ENCODE measurements around the gene ATP5F1E. TPM values are rescaled to one million over a fixed set of nuclear protein-coding genes. Genes with fewer than 3 reads are reported as not detected.

Gene ATP5F1E
- total and polyA plus RNA-seq, 10 of the 15 experiments (the other 5 are each of a cell fraction or from before 2014, with no cell fraction given), result 49.0 to 407 (median 117) TPM

DNA sequence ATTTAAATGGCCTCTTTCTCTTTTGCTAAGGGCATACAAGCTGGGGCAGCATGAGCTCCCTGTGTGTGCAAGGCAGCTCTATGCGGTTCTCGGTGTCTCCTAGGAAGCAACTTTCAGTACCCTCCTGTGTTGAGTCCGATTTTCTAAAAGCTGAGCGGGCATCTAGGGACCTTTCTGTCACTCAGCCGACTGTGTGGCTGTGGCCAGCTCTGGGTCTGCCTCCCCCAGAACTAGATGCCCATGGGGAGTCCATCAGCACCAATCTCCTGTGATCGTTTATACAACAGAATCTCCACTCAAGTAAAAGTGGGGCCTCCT is 43.6 kb downstream of the ATP5F1E start:
- H2AFZ ChIP-seq (ENCODE audit: control insufficient read depth, low read depth, low read length), result no peak overlapping the region
- DNase-seq (ENCODE audit: low read depth, low spot score) (no peak), ATAC-seq (no peak), FAIRE-seq (no peak)
- intact Hi-C loops (cut with micrococcal nuclease; ENCODE audit: unreplicated experiment), result loop anchor here (10.0 kb wide), 2 partner anchors 46 to 334 kb away; partner anchors contain the start of genes ATP5F1E and STX16
- H3K79me2 ChIP-seq (ENCODE audit: control insufficient read depth, insufficient read depth, low read length), result peaks cover 25% of the 10 kb centered on the region
- peaks cover 6% of the 10 kb centered on the region for H3K4me1 ChIP-seq (ENCODE audit: control insufficient read depth, insufficient read depth, low read length)
- H3K27ac ChIP-seq (ENCODE audit: control insufficient read depth, insufficient read depth), result no peak overlapping the region
- RAD21 ChIA-PET (ENCODE audit: unreplicated experiment), result no interaction called here
- CTCF ChIA-PET, result no interaction called here
- no peaks in the 10 kb centered on the region for H3K9me3 ChIP-seq (replicated peaks; ENCODE audit: control insufficient read depth, insufficient read depth, low read length)
- in situ Hi-C loops (cut with MboI), result no loop called here
- H3K27me3 ChIP-seq (replicated peaks in 1 of 2; ENCODE audit: control insufficient read depth in 2 of 2, insufficient read depth in 2 of 2, low read length in 1 of 2), result no peaks in the 10 kb centered on the region
- WGBS (ENCODE audit: insufficient coverage, insufficient replicate concordance, low lambda C conversion rate, missing lambda C conversion rate), result 89% methylated on average over 6 of the region's 6 CpGs
- no peak overlapping the region for H3K9ac ChIP-seq (ENCODE audit: control insufficient read depth, insufficient read depth, low read length)
- SMC1A ChIA-PET (ENCODE audit: uncharacterized antibody, unreplicated experiment), result no interaction called here
- no peaks in the 10 kb centered on the region for H4K20me1 ChIP-seq (ENCODE audit: control insufficient read depth, insufficient read depth)
- H3K4me3 ChIP-seq, result no peak overlapping the region
- H3K4me2 ChIP-seq (ENCODE audit: control insufficient read depth, insufficient read depth), result no peak overlapping the region
- H3K36me3 ChIP-seq (ENCODE audit: control insufficient read depth in 2 of 2, insufficient read depth in 2 of 2, low read length in 1 of 2), result peaks cover 33 to 45% of the 10 kb centered on the region in 2 experiments
- POLR2A ChIA-PET, result no interaction called here
- BruUV-seq (replicated peaks), result no TSS peak
- TF ChIP-seq SIN3A (IDR thresholded peaks at IDR 0.05; ENCODE audit: low read depth, low read length) (no peak), ZBED1 (IDR thresholded peaks at IDR 0.05; ENCODE audit: borderline replicate concordance) (no peak), NFYA (IDR thresholded peaks at IDR 0.05; ENCODE audit: borderline replicate concordance, low read depth, low read length) (no peak), EED (IDR thresholded peaks at IDR 0.05; ENCODE audit: low read depth) (no peak), NR2C1 (IDR thresholded peaks at IDR 0.05) (no peak), BRCA1 (IDR thresholded peaks at IDR 0.05; ENCODE audit: low read depth, low read length) (no peak), CHD1 (IDR thresholded peaks at IDR 0.05; ENCODE audit: low read depth, low read length) (no peak), BHLHE40 (IDR thresholded peaks at IDR 0.05; ENCODE audit: borderline replicate concordance in 1 of 2, low read depth in 2 of 2, low read length in 1 of 2) (no peak), KAT2A (conservative IDR thresholded peaks at IDR 0.05; ENCODE audit: control insufficient read depth, low read depth, low read length) (no peak), STAT3 (IDR thresholded peaks at IDR 0.05; ENCODE audit: low read depth, low read length) (no peak), RBBP5 (conservative IDR thresholded peaks at IDR 0.05) (no peak)
- TF ChIP-seq, protein P1, sequence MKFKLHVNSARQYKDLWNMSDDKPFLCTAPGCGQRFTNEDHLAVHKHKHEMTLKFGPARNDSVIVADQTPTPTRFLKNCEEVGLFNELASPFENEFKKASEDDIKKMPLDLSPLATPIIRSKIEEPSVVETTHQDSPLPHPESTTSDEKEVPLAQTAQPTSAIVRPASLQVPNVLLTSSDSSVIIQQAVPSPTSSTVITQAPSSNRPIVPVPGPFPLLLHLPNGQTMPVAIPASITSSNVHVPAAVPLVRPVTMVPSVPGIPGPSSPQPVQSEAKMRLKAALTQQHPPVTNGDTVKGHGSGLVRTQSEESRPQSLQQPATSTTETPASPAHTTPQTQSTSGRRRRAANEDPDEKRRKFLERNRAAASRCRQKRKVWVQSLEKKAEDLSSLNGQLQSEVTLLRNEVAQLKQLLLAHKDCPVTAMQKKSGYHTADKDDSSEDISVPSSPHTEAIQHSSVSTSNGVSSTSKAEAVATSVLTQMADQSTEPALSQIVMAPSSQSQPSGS (IDR thresholded peaks at IDR 0.05; ENCODE audit: low read length), result no peak
- TF ChIP-seq, protein P2, sequence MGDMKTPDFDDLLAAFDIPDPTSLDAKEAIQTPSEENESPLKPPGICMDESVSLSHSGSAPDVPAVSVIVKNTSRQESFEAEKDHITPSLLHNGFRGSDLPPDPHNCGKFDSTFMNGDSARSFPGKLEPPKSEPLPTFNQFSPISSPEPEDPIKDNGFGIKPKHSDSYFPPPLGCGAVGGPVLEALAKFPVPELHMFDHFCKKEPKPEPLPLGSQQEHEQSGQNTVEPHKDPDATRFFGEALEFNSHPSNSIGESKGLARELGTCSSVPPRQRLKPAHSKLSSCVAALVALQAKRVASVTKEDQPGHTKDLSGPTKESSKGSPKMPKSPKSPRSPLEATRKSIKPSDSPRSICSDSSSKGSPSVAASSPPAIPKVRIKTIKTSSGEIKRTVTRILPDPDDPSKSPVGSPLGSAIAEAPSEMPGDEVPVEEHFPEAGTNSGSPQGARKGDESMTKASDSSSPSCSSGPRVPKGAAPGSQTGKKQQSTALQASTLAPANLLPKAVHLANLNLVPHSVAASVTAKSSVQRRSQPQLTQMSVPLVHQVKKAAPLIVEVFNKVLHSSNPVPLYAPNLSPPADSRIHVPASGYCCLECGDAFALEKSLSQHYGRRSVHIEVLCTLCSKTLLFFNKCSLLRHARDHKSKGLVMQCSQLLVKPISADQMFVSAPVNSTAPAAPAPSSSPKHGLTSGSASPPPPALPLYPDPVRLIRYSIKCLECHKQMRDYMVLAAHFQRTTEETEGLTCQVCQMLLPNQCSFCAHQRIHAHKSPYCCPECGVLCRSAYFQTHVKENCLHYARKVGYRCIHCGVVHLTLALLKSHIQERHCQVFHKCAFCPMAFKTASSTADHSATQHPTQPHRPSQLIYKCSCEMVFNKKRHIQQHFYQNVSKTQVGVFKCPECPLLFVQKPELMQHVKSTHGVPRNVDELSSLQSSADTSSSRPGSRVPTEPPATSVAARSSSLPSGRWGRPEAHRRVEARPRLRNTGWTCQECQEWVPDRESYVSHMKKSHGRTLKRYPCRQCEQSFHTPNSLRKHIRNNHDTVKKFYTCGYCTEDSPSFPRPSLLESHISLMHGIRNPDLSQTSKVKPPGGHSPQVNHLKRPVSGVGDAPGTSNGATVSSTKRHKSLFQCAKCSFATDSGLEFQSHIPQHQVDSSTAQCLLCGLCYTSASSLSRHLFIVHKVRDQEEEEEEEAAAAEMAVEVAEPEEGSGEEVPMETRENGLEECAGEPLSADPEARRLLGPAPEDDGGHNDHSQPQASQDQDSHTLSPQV (IDR thresholded peaks at IDR 0.05), result no peak
- TF ChIP-seq, protein P3, sequence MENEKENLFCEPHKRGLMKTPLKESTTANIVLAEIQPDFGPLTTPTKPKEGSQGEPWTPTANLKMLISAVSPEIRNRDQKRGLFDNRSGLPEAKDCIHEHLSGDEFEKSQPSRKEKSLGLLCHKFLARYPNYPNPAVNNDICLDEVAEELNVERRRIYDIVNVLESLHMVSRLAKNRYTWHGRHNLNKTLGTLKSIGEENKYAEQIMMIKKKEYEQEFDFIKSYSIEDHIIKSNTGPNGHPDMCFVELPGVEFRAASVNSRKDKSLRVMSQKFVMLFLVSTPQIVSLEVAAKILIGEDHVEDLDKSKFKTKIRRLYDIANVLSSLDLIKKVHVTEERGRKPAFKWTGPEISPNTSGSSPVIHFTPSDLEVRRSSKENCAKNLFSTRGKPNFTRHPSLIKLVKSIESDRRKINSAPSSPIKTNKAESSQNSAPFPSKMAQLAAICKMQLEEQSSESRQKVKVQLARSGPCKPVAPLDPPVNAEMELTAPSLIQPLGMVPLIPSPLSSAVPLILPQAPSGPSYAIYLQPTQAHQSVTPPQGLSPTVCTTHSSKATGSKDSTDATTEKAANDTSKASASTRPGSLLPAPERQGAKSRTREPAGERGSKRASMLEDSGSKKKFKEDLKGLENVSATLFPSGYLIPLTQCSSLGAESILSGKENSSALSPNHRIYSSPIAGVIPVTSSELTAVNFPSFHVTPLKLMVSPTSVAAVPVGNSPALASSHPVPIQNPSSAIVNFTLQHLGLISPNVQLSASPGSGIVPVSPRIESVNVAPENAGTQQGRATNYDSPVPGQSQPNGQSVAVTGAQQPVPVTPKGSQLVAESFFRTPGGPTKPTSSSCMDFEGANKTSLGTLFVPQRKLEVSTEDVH (IDR thresholded peaks at IDR 0.05; ENCODE audit: low read depth, partially characterized antibody), result no peak
- TF ChIP-seq, protein P4, sequence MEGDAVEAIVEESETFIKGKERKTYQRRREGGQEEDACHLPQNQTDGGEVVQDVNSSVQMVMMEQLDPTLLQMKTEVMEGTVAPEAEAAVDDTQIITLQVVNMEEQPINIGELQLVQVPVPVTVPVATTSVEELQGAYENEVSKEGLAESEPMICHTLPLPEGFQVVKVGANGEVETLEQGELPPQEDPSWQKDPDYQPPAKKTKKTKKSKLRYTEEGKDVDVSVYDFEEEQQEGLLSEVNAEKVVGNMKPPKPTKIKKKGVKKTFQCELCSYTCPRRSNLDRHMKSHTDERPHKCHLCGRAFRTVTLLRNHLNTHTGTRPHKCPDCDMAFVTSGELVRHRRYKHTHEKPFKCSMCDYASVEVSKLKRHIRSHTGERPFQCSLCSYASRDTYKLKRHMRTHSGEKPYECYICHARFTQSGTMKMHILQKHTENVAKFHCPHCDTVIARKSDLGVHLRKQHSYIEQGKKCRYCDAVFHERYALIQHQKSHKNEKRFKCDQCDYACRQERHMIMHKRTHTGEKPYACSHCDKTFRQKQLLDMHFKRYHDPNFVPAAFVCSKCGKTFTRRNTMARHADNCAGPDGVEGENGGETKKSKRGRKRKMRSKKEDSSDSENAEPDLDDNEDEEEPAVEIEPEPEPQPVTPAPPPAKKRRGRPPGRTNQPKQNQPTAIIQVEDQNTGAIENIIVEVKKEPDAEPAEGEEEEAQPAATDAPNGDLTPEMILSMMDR (IDR thresholded peaks at IDR 0.05 in 2 of 3, conservative IDR thresholded peaks at IDR 0.05 in 1 of 3; ENCODE audit: control insufficient read depth in 2 of 3, extremely low read depth in 1 of 3, insufficient read depth in 1 of 3, low read depth in 3 of 3, low read length in 3 of 3), result no peak

All from GM12878 (cell line).